Esophagus muscularis mucosa (tissue), 4 donors: ENCODE results near the gene PLAGL2. TPM values are rescaled to one million over a fixed set of nuclear protein-coding genes. Genes with fewer than 3 reads are reported as not detected.

Experiments used
- DNase-seq: peaks from one replicate; pipeline ENCODE4 v3.0.0-alpha.2; 2017; ENCODE audit errors: extremely low spot score
- H3K27ac ChIP-seq, 4 donors: fragments of 200-600 bp; sonication (generic); replicated peaks in 1 of 4; 1 replicate in 3 of 4; 2 replicates in 1 of 4; pipeline ENCODE4 v1.5.1; 2016 to 2019; ENCODE audit warnings: mild to moderate bottlenecking in 1 of 4
- H3K27me3 ChIP-seq, 4 donors: fragments of 200-600 bp; sonication (generic); one replicate each; pipeline versions ENCODE4 v1.5.1 to v1.6.0; 2016 to 2019
- H3K36me3 ChIP-seq, 4 donors: fragments of 200-600 bp; sonication (generic); one replicate each; pipeline ENCODE4 v1.5.1; 2016 to 2019
- H3K4me1 ChIP-seq, 4 donors: fragments of 200-600 bp; sonication (generic); one replicate each; pipeline ENCODE4 v1.5.1; 2016 to 2019
- H3K4me3 ChIP-seq, 4 donors: fragments of 200-600 bp; sonication (generic); 1 replicate in 2 of 4; 2 replicates in 2 of 4; pipeline ENCODE4 v1.5.1; 2016 to 2019; ENCODE audit warnings: mild to moderate bottlenecking in 4 of 4, moderate library complexity in 1 of 4
- H3K9me3 ChIP-seq, 4 donors: fragments of 200-600 bp; sonication (generic); 1 replicate in 3 of 4; 2 replicates in 1 of 4; pipeline ENCODE4 v1.5.1; 2016 to 2019
- EP300 ChIP-seq: sonication (generic); formaldehyde crosslinking; IDR thresholded peaks from one replicate; pipeline ENCODE4 v1.6.1; 2017; ENCODE audit warnings: antibody characterized with exemption
- POLR2A ChIP-seq: fragments of 450-650 bp; IDR thresholded peaks from one replicate; pipeline ENCODE4 v1.6.1; 2017; ENCODE audit warnings: antibody characterized with exemption, moderate library complexity, mild to moderate bottlenecking, low read depth
- POLR2AphosphoS5 ChIP-seq, 2 donors: sonication (generic); formaldehyde crosslinking; IDR thresholded peaks; one replicate each; pipeline ENCODE4 v1.6.1; 2017; ENCODE audit warnings: antibody characterized with exemption in 2 of 2
- WGBS: methylation state at CpG from one replicate; pipeline ENCODE4 v1.1.5; 2018; 5-methylcytosine and 5-hydroxymethylcytosine counted together
- intact Hi-C: fragments of 100-400 bp; cut with DNase I; formaldehyde crosslinking; loops from one replicate; pipeline ENCODE4 v1.15.1; 2023
- total RNA-seq, 4 donors: library from RNA; depleted of rRNA; stranded (reverse); fragments of >200 nt; gene quantifications; one replicate each; pipeline versions ENCODE4 v1.1.0 to v1.2.1, GENCODE V29; 2016
- TF ChIP-seq, protein P1 (sequence below), 3 experiments: fragments of 200-600 bp in 2 of 3; fragments of 450-650 bp in 1 of 3; sonication (generic) in 2 of 3; IDR thresholded peaks; one replicate each; pipeline ENCODE4 v1.5.1; 2017 to 2019; ENCODE audit warnings: antibody characterized with exemption in 3 of 3, mild to moderate bottlenecking in 2 of 3, moderate library complexity in 1 of 3

The PLAGL2 gene
- total RNA-seq, 4 donors from 2014 or later: 5.4 to 10.8 (median 8.0) TPM

GRCh38 chr20:32191422-32191821 is 16.1 kb downstream of the PLAGL2 start:
- H3K27me3 ChIP-seq: no peaks in the 10 kb centered on the region
- H3K4me1 ChIP-seq: peaks cover 23 to 62% (median 34%) of the 10 kb centered on the region in 4 donors
- H3K4me3 ChIP-seq: no peak overlapping the region
- H3K27ac ChIP-seq: peak overlapping the region in 3 of 4 donors; percentile 84 to 92 (median 86)
- H3K9me3 ChIP-seq: no peaks in the 10 kb centered on the region
- whole genome bisulfite sequencing: 100% methylated on average over 1 of the region's 3 CpGs
- no peak for DNase-seq
- no peak for TF ChIP-seq EP300
- TF ChIP-seq POLR2A: no peak
- TF ChIP-seq, protein P1, sequence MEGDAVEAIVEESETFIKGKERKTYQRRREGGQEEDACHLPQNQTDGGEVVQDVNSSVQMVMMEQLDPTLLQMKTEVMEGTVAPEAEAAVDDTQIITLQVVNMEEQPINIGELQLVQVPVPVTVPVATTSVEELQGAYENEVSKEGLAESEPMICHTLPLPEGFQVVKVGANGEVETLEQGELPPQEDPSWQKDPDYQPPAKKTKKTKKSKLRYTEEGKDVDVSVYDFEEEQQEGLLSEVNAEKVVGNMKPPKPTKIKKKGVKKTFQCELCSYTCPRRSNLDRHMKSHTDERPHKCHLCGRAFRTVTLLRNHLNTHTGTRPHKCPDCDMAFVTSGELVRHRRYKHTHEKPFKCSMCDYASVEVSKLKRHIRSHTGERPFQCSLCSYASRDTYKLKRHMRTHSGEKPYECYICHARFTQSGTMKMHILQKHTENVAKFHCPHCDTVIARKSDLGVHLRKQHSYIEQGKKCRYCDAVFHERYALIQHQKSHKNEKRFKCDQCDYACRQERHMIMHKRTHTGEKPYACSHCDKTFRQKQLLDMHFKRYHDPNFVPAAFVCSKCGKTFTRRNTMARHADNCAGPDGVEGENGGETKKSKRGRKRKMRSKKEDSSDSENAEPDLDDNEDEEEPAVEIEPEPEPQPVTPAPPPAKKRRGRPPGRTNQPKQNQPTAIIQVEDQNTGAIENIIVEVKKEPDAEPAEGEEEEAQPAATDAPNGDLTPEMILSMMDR (IDR thresholded peaks at IDR 0.05): no peak
- intact Hi-C loops: no loop called here
- H3K36me3 ChIP-seq: peaks cover 7 to 22% (median 21%) of the 10 kb centered on the region in 4 donors

GRCh38 chr20:32190616-32191415 is 16.7 kb downstream of the PLAGL2 start:
- H3K4me1 ChIP-seq: peaks cover 23 to 65% (median 34%) of the 10 kb centered on the region in 4 donors
- peak overlapping the region; percentile 84 to 92 (median 86) for H3K27ac ChIP-seq
- TF ChIP-seq, protein P1 (IDR thresholded peaks at IDR 0.05): no peak
- TF ChIP-seq POLR2AphosphoS5 (IDR thresholded peaks at IDR 0.05): no peak
- no peak for TF ChIP-seq EP300
- no peak for TF ChIP-seq POLR2A
- H3K27me3 ChIP-seq: no peaks in the 10 kb centered on the region
- peaks cover under 1 to 16% (median 15%) of the 10 kb centered on the region in 4 donors for H3K36me3 ChIP-seq
- no peak for DNase-seq
- 41% methylated on average over 12 of the region's 14 CpGs for WGBS
- H3K4me3 ChIP-seq: peak overlapping the region; percentile 75 to 82 (median 76)
- intact Hi-C loops: no loop called here
- H3K9me3 ChIP-seq: no peaks in the 10 kb centered on the region

GRCh38 chr20:32189691-32190615 is 17.6 kb downstream of the PLAGL2 start:
- WGBS: 3% methylated on average over 29 of the region's 88 CpGs
- DNase-seq: no peak
- Histone ChIP-seq H3K27ac (peak overlapping the region; percentile 84 to 92 (median 86)), H3K4me1 (peaks cover 23 to 65% (median 34%) of the 10 kb centered on the region in 4 donors), H3K4me3 (peak overlapping the region; percentile 75 to 82 (median 76)), H3K27me3 (no peaks in the 10 kb centered on the region), H3K36me3 (peaks cover 0 to 8% (median 6%) of the 10 kb centered on the region in 4 donors), H3K9me3 (no peaks in the 10 kb centered on the region)
- intact Hi-C loops: no loop called here
- peak; percentile 2 to 5 for TF ChIP-seq POLR2AphosphoS5 (IDR thresholded peaks at IDR 0.05)
- TF ChIP-seq, protein P1 (IDR thresholded peaks at IDR 0.05): no peak

DNA sequence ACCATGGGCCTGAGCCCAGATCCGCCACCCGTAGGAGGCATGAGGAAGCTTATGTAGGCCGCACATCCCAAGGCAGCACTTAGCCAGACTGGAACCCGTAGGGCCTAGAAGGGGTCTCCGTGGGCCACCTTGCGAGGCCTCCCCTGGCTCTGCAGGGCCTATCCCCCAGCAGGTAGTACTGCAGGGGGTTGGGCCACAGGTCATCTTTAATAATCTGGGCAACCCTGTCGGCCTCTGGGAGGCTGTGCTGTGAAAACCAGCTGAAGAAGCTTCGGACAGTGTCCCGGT is 18.5 kb downstream of the PLAGL2 start:
- DNase-seq: no peak
- H3K36me3 ChIP-seq: peaks cover 0 to 4% (median 2%) of the 10 kb centered on the region in 4 donors
- 86% methylated on average over 2 of the region's 9 CpGs for WGBS
- H3K27ac ChIP-seq: peak overlapping the region; percentile 84 to 92 (median 86)
- no peak for TF ChIP-seq EP300
- peaks cover 23 to 65% (median 34%) of the 10 kb centered on the region in 4 donors for H3K4me1 ChIP-seq
- peak overlapping the region; percentile 75 to 82 (median 76) for H3K4me3 ChIP-seq
- H3K27me3 ChIP-seq: no peaks in the 10 kb centered on the region
- H3K9me3 ChIP-seq: no peaks in the 10 kb centered on the region
- intact Hi-C loops: no loop called here
